Stimulated activated CD8-positive, alpha-beta memory T cell treated with anti-CD3 and anti-CD28 coated beads, Interleukin-15, amount 100 ng/mL, for 48 hours (primary cell): Measurements from ENCODE around the gene PIPOX.

Experiments used
- DNase-seq, 2 donors: peaks; one replicate each; pipeline ENCODE4 v3.0.0-alpha.2; 2020; ENCODE audit warnings: low read depth in 2 of 2

Gene PIPOX

DNA sequence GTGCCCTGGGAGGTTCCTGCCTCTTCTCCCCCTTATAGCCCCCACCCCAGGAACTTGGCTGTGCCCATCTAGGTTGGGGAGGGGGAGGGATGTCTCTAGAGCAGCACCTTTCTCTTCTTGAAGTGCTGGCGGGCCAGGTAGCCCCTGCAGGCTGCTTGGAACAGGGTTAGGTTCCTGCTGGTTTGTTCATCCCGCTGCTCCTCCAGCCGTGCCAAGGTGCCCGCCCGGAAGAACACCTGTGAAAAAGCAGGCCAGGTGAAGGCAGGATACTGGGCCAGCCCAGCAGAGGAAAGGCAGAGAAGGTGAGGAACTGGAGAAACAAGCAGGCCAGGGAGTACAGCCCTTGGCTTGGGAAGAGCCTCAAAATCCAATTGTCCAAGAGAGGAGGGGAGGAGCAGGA is 56.6 kb downstream of the PIPOX start:
- DNase-seq: no peak

DNA sequence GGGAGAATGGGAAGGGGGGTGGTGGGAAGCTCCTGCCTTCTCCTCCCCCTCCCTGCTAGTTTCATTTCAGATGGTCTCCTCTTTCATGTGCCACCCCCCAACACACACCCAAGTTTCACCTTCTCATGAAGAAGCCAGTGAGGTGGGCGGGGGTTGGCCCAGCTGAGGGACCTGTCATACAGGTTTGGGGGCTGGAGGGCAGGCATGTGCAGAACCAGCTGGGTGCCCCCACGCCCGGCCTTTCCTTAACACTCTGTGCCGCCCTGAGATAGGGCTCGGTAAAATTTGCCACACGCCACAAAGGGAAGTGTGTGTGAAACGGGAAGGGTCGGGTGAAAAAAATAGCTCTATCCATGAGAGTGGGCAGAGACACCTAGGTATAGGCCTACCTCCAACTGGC is 57.4 kb downstream of the PIPOX start:
- no peak for DNase-seq

DNA sequence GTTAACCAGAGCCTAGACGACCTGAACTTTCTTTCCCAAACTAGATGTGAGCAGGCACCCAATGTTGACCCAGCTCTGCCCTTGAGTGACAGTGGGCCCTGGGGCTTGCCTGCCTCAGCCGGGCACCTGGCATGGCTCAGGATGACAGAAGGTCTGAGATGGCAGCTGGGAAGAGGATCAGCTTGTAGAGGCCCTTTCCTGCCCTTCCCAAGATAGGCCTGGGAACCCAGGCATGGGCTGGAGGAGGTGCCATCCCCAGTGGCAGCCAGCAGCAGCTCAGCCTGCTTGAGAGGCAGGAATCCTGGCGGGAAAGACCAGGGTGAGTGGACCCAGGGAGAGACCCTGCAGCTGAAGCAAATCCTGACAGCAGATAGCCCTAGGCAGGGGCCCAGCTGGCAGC is 59.1 kb downstream of the PIPOX start:
- no peak for DNase-seq

DNA sequence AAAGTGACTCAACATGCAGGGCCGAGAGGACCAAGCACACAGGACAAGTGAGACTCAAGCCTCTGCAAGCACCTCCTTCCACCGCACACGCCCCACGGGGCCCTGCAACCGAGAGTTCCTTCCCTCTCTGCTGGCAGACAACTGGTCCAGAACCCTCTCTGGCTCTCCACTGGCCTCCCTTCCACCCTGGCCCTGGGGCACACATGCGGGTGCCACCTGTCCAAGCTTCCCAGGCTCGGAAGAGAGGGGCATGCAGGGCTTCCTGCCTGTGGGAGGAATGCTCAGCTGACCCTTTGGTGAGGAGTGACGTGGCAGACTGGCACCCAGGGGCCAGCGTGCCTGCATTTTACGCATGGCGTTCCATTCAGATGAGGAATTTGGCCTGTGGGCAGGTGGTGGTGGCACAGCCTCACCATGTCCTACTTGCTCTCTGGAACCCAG is 59.8 kb downstream of the PIPOX start:
- no peak for DNase-seq

DNA sequence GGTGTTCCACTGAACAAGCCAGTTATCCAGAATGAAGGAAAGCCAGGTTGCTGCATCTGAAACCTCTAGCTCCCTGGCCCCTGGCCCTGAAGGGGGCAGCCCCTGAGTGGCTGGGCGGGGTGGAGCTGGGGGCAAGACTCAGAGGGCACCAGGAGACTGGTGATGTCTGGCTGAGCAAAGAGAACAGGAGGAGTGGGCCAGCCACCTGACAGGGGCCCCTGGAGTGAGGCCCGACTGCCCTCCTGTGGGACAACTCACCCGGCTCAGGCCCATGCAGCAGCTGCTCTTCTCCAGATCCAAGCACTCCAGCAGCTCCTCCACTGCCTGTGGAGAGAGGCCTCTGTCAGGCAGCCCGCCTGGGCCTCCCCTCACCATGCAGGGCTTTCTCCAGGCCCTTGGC is 60.4 kb downstream of the PIPOX start:
- no peak for DNase-seq
